ENCODE data around the gene HSD17B12. TPM values are rescaled to one million over a fixed set of nuclear protein-coding genes. Genes with fewer than 3 reads are reported as not detected.

Gene HSD17B12
- total RNA-seq, 1 experiment from 2014 or later, result 112 TPM

DNA sequence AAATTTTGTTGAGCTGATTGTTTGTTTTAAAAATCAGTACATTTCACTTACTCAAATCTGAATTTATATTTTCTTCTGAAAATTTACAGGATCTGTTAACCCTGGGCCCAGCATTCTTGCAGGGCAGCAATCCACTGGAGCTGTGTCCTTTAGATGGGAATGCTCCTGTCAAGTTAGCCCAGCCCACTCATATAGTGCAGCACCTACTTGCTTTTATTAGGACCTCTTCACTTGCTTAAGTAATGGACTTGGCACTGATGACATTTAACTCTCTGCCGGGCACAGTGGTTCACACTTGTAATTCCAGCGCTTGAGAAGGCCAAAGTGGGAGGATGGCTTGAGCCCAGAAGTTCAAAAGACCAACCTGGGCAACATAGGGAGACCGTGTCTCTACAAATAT lies 89.6 kb downstream of the HSD17B12 start:
- Histone ChIP-seq H2AFZ (no peak overlapping the region), H4K20me1 (ENCODE audit: insufficient read depth) (no peaks in the 10 kb centered on the region), H3K27me3 (ENCODE audit: insufficient read depth, low read depth) (no peaks in the 10 kb centered on the region), H3K4me3 (no peak overlapping the region), H3K27ac (no peak overlapping the region), H3K79me2 (ENCODE audit: low read depth) (no peaks in the 10 kb centered on the region), H3K36me3 (ENCODE audit: low read depth) (peaks cover 8% of the 10 kb centered on the region; the same call in 1 of the 2 replicates), H3F3A (ENCODE audit: insufficient read depth, low read depth) (peaks cover 9% of the 10 kb centered on the region; the same call in 1 of the 2 replicates), H3K4me1 (replicated peaks; ENCODE audit: insufficient read depth) (no peaks in the 10 kb centered on the region), H3K9me3 (ENCODE audit: insufficient read depth, low read depth) (peaks cover under 1% of the 10 kb centered on the region; the same call in 1 of the 2 replicates), H3K4me2 (no peak overlapping the region), H3K9me2 (ENCODE audit: insufficient read depth) (no peaks in the 10 kb centered on the region)
- ChIA-PET POLR2A (ENCODE audit: unreplicated experiment) (no interaction called here), CTCF (no interaction called here)
- DNase-seq, result no peak
- intact Hi-C loops (cut with micrococcal nuclease; ENCODE audit: unreplicated experiment), result no loop called here
- TF ChIP-seq, protein P1, sequence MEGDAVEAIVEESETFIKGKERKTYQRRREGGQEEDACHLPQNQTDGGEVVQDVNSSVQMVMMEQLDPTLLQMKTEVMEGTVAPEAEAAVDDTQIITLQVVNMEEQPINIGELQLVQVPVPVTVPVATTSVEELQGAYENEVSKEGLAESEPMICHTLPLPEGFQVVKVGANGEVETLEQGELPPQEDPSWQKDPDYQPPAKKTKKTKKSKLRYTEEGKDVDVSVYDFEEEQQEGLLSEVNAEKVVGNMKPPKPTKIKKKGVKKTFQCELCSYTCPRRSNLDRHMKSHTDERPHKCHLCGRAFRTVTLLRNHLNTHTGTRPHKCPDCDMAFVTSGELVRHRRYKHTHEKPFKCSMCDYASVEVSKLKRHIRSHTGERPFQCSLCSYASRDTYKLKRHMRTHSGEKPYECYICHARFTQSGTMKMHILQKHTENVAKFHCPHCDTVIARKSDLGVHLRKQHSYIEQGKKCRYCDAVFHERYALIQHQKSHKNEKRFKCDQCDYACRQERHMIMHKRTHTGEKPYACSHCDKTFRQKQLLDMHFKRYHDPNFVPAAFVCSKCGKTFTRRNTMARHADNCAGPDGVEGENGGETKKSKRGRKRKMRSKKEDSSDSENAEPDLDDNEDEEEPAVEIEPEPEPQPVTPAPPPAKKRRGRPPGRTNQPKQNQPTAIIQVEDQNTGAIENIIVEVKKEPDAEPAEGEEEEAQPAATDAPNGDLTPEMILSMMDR (conservative IDR thresholded peaks at IDR 0.05), result no peak
- no peak for TF ChIP-seq EZH2 (IDR thresholded peaks at IDR 0.05; ENCODE audit: low read depth)
- no TSS peak for BruUV-seq (replicated peaks)

DNA sequence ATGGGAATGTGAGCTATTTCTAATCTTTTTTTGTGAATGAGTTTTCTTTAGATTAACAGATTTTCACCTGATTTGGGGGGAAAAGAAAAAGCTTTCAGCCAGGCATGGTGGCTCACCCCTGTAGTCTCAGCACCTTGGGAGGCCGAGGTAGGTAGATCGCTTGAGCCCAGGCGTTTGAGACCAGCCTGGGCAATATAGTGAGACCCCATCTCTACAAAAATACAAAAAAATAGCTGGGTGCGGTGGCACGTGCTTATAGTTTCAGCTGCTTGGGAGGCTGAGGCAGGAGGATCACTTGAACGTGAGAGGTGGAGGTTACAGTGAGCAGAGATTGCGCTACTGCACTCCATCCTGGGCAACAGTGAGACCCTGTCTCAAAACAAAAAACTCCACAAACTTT lies 92.2 kb downstream of the HSD17B12 start:
- Histone ChIP-seq H3K79me2 (ENCODE audit: low read depth) (no peaks in the 10 kb centered on the region), H3K27ac (no peak overlapping the region), H3K27me3 (ENCODE audit: insufficient read depth, low read depth) (no peaks in the 10 kb centered on the region), H3K9me3 (ENCODE audit: insufficient read depth, low read depth) (no peaks in the 10 kb centered on the region), H3K9me2 (ENCODE audit: insufficient read depth) (no peaks in the 10 kb centered on the region), H4K20me1 (ENCODE audit: insufficient read depth) (no peaks in the 10 kb centered on the region), H3K36me3 (ENCODE audit: low read depth) (peaks cover 6% of the 10 kb centered on the region; the same call in 1 of the 2 replicates), H3F3A (ENCODE audit: insufficient read depth, low read depth) (peaks cover 5% of the 10 kb centered on the region; the same call in 1 of the 2 replicates), H3K4me1 (replicated peaks; ENCODE audit: insufficient read depth) (no peaks in the 10 kb centered on the region), H3K4me3 (no peak overlapping the region), H3K4me2 (no peak overlapping the region), H2AFZ (no peak overlapping the region)
- ChIA-PET CTCF (no interaction called here), POLR2A (ENCODE audit: unreplicated experiment) (no interaction called here)
- BruUV-seq (replicated peaks), result no TSS peak
- no peak for TF ChIP-seq EZH2 (IDR thresholded peaks at IDR 0.05; ENCODE audit: low read depth)
- TF ChIP-seq, protein P1 (conservative IDR thresholded peaks at IDR 0.05), result no peak
- intact Hi-C loops (cut with micrococcal nuclease; ENCODE audit: unreplicated experiment), result no loop called here
- DNase-seq, result no peak

DNA sequence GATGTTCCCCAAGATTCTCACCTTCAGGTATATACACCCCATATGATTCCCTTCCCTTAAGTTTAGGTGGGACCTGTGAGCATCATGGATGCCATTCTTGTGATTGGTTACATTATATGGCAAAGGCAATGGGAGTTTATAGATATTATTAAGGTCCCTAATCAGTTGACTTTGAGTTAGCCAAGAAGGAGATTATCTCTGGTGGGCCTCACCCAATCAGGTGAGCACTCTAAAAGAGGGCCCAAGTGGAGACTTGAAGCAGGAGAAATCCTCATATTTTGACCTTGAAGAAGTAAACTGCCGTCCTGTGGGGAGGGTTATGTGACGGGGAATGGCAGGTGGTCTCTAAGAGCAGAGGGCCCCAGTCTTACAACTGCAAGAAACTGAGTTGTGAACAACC lies 94.2 kb downstream of the HSD17B12 start:
- DNase-seq, result no peak
- no peaks in the 10 kb centered on the region for H3K4me1 ChIP-seq (replicated peaks; ENCODE audit: insufficient read depth)
- no peak overlapping the region for H3K27ac ChIP-seq
- TF ChIP-seq, protein P1 (conservative IDR thresholded peaks at IDR 0.05), result no peak
- no peak for TF ChIP-seq EZH2 (IDR thresholded peaks at IDR 0.05; ENCODE audit: low read depth)
- no peaks in the 10 kb centered on the region for H3K9me2 ChIP-seq (ENCODE audit: insufficient read depth)
- no peak overlapping the region for H3K4me3 ChIP-seq
- no peaks in the 10 kb centered on the region for H3K27me3 ChIP-seq (ENCODE audit: insufficient read depth, low read depth)
- H3K9me3 ChIP-seq (ENCODE audit: insufficient read depth, low read depth), result no peaks in the 10 kb centered on the region
- intact Hi-C loops (cut with micrococcal nuclease; ENCODE audit: unreplicated experiment), result no loop called here
- no peaks in the 10 kb centered on the region for H4K20me1 ChIP-seq (ENCODE audit: insufficient read depth)
- H2AFZ ChIP-seq, result no peak overlapping the region
- BruUV-seq (replicated peaks), result no TSS peak
- no peaks in the 10 kb centered on the region for H3K79me2 ChIP-seq (ENCODE audit: low read depth)
- CTCF ChIA-PET, result no interaction called here
- H3F3A ChIP-seq (ENCODE audit: insufficient read depth, low read depth), result peaks cover 5% of the 10 kb centered on the region; the same call in 1 of the 2 replicates
- H3K36me3 ChIP-seq (ENCODE audit: low read depth), result 0 out of 2 replicates have a peak, but pooled peaks cover 3% of the 10 kb centered on the region
- POLR2A ChIA-PET (ENCODE audit: unreplicated experiment), result no interaction called here
- H3K4me2 ChIP-seq, result no peak overlapping the region

All from PC-9 (cell line).